ENCODE results near the gene TCEA2.

Gene TCEA2

GRCh38 chr20:64103871-64104666, 41.1 kb downstream of the TCEA2 start:
- no peak for TF ChIP-seq CTCF (IDR thresholded peaks at IDR 0.05; ENCODE audit: extremely low read depth, missing control alignments)
- no peak for DNase-seq (ENCODE audit: low spot score)

- DNase-seq (ENCODE audit: low spot score): no peak
These were observed 41.9 kb downstream of the TCEA2 start for GRCh38 chr20:64104667-64105451.

GRCh38 chr20:64105846-64106434, 42.9 kb downstream of the TCEA2 start:
- DNase-seq (ENCODE audit: low spot score): no peak
- no peak for TF ChIP-seq CTCF (IDR thresholded peaks at IDR 0.05; ENCODE audit: extremely low read depth, missing control alignments)

More at GRCh38 chr20:64104667-64105451, 41.9 kb downstream of the TCEA2 start:
- TF ChIP-seq CTCF (IDR thresholded peaks at IDR 0.05; ENCODE audit: extremely low read depth, missing control alignments): no peak

GRCh38 chr20:64106435-64106961, 43.5 kb downstream of the TCEA2 start:
- TF ChIP-seq CTCF (IDR thresholded peaks at IDR 0.05; ENCODE audit: extremely low read depth, missing control alignments): no peak
- DNase-seq (ENCODE audit: low spot score): no peak

GRCh38 chr20:64106981-64107735, 44.2 kb downstream of the TCEA2 start, which contains the start of gene NPBWR2:
TSS of gene NPBWR2 (minus strand) at chr20:64107565. CDS start at chr20:64106831, 734 bp downstream.
- TF ChIP-seq CTCF (IDR thresholded peaks at IDR 0.05; ENCODE audit: extremely low read depth, missing control alignments): no peak
- peak; percentile 71 for DNase-seq (ENCODE audit: low spot score)

GRCh38 chr20:64107736-64108457, 44.9 kb downstream of the TCEA2 start:
- no peak for TF ChIP-seq CTCF (IDR thresholded peaks at IDR 0.05; ENCODE audit: extremely low read depth, missing control alignments)
- peak; percentile 68 for DNase-seq (ENCODE audit: low spot score)
